ENCODE measurements around the gene C2CD2.

GRCh38 chr21:41883582-41883981, 70.2 kb downstream of the C2CD2 start:
- TF ChIP-seq CTCF (IDR thresholded peaks at IDR 0.05) (no peak), EZH2 (IDR thresholded peaks at IDR 0.05; ENCODE audit: borderline replicate concordance, insufficient read depth, low read depth, low read length, poor library complexity, severe bottlenecking) (no peak)
